Type B pancreatic cell (in vitro differentiated cells): Measurements from ENCODE around the gene UBE2S. TPM values are rescaled to one million over a fixed set of nuclear protein-coding genes. Genes with fewer than 3 reads are reported as not detected.
A peak's percentile ranks its signal among the peaks of the same experiment; 100 is the strongest.

Source experiments
- DNase-seq: peaks from one replicate; pipeline ENCODE4 v3.0.0; 2021; ENCODE audit warnings: mixed read lengths; ENCODE audit not compliant: unreplicated experiment; ENCODE audit errors: extremely low spot score
- H3K27ac Mint-ChIP-seq: 2 replicates; pipeline ENCODE4 v1.8.0; 2021; ENCODE audit warnings: mild to moderate bottlenecking, mixed read lengths
- H3K27me3 Mint-ChIP-seq: 2 replicates; pipeline ENCODE4 v1.8.0; 2021; ENCODE audit warnings: mixed read lengths
- H3K36me3 Mint-ChIP-seq: 2 replicates; pipeline ENCODE4 v1.8.0; 2021; ENCODE audit warnings: mixed read lengths
- H3K4me1 Mint-ChIP-seq: one replicate; pipeline ENCODE4 v1.8.0; 2021; ENCODE audit warnings: mixed read lengths; ENCODE audit not compliant: unreplicated experiment
- H3K4me3 Mint-ChIP-seq: 2 replicates; pipeline ENCODE4 v1.8.0; 2021; ENCODE audit warnings: mild to moderate bottlenecking, mixed read lengths
- H3K9me3 Mint-ChIP-seq: 2 replicates; pipeline ENCODE4 v1.8.0; 2021; ENCODE audit warnings: mixed read lengths
- total RNA-seq: library from RNA; stranded (reverse); gene quantifications from 2 replicates; pipeline ENCODE4 v1.2.1, GENCODE V29; 2021; ENCODE audit warnings: low replicate concordance
- TF ChIP-seq, protein P1 (sequence below): fragments of 200-600 bp; sonication (generic); conservative IDR thresholded peaks from 2 replicates; pipeline ENCODE4 v1.5.0; 2021; ENCODE audit warnings: antibody characterized with exemption, mild to moderate bottlenecking

UBE2S gene
- total RNA-seq, 1 donor from 2014 or later: 91.3 TPM

DNA sequence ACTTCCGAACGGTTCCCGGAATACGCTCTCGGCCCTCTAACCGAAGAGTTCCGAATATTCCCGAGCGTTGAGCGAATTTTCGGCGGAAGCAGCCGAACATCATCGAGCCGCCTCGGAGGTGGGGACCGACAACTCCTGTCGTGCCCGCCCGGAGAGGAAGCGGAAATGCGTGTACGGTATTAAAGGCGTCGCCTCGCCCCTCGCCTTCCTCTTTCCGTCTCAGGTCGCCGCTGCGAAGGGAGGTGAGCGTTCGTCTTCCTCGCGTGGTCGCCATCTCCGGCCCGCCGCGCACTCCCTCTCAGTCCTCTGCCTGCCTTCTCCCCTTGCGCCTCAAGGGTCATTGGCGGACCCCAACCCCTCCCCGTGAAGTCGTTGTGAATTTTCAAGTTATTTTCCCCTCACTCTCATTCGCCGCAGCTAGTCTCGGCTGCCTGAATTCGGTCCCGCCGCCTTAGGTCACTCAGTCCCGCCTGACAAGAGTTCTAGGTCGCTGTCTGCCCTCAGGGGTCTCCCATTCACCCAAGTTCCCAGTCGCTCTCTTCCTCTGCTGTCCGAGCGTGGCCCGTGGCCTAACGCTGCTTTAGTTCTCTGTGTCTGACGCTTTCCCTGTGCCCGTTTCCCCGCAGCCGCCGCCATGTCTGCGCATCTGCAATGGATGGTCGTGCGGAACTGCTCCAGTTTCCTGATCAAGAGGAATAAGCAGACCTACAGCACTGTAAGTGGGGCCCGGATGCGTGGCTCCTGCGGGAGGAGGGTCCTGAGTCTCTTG is 21.7 kb downstream of the UBE2S start, which contains the start of gene RPL28:
Gene RPL28, plus strand, starts transcription at position 209 of the 769 bp plus-strand sequence. Its CDS starts 426 bp downstream, at position 635.
- H3K9me3 Mint-ChIP-seq: peaks cover 6% of the 10 kb centered on the region
- H3K36me3 Mint-ChIP-seq: peaks cover 19% of the 10 kb centered on the region
- H3K4me3 Mint-ChIP-seq: peak within 1 kb of the TSS; percentile 100
- peak; percentile 98 for DNase-seq
- H3K27me3 Mint-ChIP-seq: peaks cover 7% of the 10 kb centered on the region
- H3K27ac Mint-ChIP-seq: peak within 1 kb of the TSS; percentile 99
- TF ChIP-seq, protein P1, sequence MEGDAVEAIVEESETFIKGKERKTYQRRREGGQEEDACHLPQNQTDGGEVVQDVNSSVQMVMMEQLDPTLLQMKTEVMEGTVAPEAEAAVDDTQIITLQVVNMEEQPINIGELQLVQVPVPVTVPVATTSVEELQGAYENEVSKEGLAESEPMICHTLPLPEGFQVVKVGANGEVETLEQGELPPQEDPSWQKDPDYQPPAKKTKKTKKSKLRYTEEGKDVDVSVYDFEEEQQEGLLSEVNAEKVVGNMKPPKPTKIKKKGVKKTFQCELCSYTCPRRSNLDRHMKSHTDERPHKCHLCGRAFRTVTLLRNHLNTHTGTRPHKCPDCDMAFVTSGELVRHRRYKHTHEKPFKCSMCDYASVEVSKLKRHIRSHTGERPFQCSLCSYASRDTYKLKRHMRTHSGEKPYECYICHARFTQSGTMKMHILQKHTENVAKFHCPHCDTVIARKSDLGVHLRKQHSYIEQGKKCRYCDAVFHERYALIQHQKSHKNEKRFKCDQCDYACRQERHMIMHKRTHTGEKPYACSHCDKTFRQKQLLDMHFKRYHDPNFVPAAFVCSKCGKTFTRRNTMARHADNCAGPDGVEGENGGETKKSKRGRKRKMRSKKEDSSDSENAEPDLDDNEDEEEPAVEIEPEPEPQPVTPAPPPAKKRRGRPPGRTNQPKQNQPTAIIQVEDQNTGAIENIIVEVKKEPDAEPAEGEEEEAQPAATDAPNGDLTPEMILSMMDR: no peak
- peaks cover 28% of the 10 kb centered on the region for H3K4me1 Mint-ChIP-seq

DNA sequence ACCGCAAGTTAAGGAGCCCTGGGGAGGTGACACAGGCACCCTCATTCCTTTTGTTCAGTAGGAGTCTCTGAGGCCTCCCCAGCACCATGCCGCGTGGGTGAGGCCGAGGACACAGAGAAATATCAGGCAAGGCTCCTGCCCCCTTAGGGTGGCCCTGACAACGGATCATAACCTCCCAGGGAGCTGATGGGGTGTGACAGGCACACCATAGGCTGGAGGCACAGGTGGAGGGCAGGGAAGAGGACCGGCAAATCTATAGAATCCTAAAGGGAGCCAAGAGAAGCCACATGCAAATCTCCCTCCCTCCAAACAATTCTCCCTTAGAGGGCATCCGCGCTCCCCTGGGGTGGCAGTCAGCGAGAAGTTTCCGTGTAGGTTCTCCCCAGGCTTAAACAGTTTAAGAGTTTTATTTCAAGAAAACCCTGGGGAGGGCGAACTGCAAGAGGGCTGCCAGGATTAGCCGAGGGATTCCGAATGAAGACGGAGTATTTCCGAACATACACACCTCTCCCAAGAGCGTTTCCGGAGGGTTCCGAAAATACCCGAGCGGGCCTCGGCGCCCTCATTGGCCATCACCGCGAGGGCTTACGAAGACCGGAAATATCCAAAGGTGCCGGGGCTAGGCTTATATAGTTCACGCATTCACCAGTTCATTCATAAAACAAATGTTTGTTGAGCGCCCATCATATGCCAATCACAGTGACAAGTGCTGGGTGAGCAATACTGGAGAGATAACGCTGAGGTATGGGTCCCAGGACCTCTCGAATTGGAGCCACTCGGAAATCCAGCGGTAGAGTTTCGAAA is 22.5 kb downstream of the UBE2S start:
- peak; percentile 92 for DNase-seq
- Mint-ChIP-seq H3K36me3 (peaks cover 16% of the 10 kb centered on the region), H3K27ac (peak overlapping the region; percentile 99), H3K4me3 (peak overlapping the region; percentile 100), H3K4me1 (peaks cover 24% of the 10 kb centered on the region), H3K27me3 (peaks cover 7% of the 10 kb centered on the region), H3K9me3 (peaks cover 6% of the 10 kb centered on the region)
- TF ChIP-seq, protein P1: no peak

DNA sequence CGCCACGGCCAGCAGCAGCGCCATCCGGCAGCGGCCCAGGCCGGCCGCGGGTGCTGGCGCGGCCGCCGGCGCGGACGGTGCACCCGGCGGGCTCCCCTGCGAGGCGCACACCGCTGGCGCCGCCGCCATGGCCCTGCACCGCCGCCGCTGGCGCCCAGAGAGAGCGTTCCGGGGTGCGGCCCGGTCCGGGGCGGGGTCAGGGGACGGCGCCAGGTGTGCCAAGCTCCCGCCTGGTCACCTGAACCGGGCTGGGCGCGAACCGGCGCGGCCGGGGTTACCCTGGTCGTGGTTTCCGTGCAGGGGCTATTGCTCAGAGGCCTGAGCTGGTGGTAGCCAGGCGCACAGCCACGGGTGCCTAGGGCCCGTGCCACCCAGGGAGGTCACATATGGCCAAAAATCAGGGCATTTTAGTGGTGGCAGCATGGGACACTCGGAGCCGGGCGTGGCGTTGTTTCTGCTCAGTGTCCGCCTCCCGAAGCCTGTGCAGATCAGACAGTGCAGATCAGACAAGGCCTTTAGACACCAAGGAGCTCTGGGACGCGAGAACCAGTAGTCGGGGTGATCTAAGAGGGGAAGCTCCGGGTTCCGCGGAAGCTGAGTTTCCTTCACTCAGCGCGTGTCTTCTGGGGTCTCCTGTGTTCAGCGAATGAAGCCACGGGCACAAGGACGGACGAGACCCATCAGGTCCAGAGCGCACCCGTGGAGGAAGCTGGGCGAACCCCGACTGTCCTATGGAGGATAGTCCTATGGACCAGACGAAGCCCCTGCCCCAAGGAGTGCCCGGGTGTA is 23.3 kb downstream of the UBE2S start, which contains the start of gene TMEM238:
Gene TMEM238, minus strand, starts transcription at position 162 of the 789 bp plus-strand sequence. Its CDS starts 33 bp downstream, at position 129.
- Mint-ChIP-seq H3K9me3 (peaks cover 6% of the 10 kb centered on the region), H3K36me3 (peaks cover 16% of the 10 kb centered on the region), H3K4me1 (peaks cover 18% of the 10 kb centered on the region), H3K27me3 (peaks cover 10% of the 10 kb centered on the region), H3K4me3 (peak within 1 kb of the TSS; percentile 100), H3K27ac (peak within 1 kb of the TSS; percentile 99)
- DNase-seq: no peak
- TF ChIP-seq, protein P1: no peak

DNA sequence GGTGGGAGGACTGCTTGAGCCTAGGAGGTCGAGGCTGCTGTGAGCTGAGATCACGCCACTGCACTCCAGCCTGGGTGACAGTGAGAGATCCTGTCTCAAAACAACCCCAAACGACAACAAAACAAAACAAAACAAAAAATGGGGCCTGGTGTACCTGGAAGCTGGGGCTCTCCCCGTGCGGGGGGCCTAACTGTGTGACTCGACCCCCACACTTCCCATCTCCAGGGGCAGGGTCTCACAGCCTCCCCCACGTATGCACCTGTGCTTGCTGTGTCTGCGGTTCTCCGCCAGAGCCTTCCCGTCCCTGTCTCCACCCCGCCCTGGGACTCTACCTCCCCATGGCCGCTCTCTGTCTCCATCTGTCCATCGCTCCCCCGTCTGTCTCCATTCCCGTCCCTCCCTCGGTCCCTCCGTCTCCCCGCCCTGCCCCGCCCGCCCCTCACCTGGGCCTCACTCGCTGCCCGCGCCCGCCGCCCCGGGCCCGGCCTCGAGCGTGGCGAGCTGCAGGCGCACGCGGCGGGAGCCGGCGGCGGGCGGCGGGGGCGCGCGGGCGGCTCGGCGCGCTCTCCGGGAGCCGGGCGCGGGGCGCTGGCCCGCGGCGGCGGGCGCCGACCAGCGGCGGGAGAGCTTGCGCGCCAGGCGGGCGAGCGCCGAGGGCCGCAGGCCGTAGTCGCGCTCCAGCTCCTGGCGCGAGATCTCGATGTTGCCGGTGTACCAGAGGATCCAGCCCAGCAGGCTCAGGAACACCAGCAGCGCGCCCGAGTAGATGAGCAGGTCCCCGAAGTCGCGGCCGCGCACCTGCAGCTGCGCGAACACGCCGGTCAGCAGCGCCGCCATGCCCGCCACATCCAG is 24.1 kb downstream of the UBE2S start:
- peak overlapping the region; percentile 85 for H3K4me3 Mint-ChIP-seq
- peaks cover 18% of the 10 kb centered on the region for H3K4me1 Mint-ChIP-seq
- H3K27me3 Mint-ChIP-seq: peaks cover 14% of the 10 kb centered on the region
- H3K27ac Mint-ChIP-seq: peak overlapping the region; percentile 40
- TF ChIP-seq, protein P1: peak; percentile 25
- peaks cover 16% of the 10 kb centered on the region for H3K36me3 Mint-ChIP-seq
- peaks cover 6% of the 10 kb centered on the region for H3K9me3 Mint-ChIP-seq
- no peak for DNase-seq
